Choroid plexus epithelial cell (primary cell): ENCODE data around the gene ANKK1.

ENCODE experiments used
- DNase-seq: peaks from one replicate; pipeline ENCODE4 v3.0.0-alpha.2; 2010; ENCODE audit warnings: low read depth
- H3K4me3 ChIP-seq: 2 replicates; pipeline ENCODE4 v1.5.1; 2011; ENCODE audit warnings: low read depth, mild to moderate bottlenecking, control low read depth, low read length, moderate library complexity
- TF ChIP-seq, protein P1 (sequence below): conservative IDR thresholded peaks from 2 replicates; pipeline ENCODE4 v1.5.1; 2011; ENCODE audit warnings: low read depth, mild to moderate bottlenecking, control low read depth, inconsistent platforms, low read length, moderate library complexity

Gene ANKK1, protein sequence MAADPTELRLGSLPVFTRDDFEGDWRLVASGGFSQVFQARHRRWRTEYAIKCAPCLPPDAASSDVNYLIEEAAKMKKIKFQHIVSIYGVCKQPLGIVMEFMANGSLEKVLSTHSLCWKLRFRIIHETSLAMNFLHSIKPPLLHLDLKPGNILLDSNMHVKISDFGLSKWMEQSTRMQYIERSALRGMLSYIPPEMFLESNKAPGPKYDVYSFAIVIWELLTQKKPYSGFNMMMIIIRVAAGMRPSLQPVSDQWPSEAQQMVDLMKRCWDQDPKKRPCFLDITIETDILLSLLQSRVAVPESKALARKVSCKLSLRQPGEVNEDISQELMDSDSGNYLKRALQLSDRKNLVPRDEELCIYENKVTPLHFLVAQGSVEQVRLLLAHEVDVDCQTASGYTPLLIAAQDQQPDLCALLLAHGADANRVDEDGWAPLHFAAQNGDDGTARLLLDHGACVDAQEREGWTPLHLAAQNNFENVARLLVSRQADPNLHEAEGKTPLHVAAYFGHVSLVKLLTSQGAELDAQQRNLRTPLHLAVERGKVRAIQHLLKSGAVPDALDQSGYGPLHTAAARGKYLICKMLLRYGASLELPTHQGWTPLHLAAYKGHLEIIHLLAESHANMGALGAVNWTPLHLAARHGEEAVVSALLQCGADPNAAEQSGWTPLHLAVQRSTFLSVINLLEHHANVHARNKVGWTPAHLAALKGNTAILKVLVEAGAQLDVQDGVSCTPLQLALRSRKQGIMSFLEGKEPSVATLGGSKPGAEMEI

DNA sequence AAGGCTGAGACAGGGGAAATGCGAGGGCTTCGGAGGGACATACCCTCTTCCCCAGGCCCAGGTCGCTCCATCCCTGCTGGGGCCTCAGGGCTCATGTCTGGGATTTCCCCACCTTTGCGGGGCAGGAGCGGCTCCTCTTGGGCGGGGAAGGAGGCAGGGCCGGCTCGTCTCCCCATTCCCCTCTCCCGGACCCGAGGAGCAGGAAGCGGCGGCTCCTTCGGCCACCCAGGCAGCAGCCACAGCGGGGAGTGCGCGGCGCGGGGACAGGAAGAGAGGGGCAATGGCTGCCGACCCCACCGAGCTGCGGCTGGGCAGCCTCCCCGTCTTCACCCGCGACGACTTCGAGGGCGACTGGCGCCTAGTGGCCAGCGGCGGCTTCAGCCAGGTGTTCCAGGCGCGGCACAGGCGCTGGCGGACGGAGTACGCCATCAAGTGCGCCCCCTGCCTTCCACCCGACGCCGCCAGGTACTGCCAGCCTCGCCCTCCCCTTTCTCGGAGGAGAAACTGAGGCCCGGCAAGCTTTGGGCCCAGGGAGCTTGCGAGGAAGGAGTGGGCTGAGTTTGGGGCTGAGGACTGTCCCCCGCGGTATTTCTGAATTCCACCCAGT, at the start of gene ANKK1:
Gene ANKK1 (plus strand): TSS at position 175 of the 607 bp plus-strand sequence. CDS start 106 bp downstream, at position 281.
- DNase-seq, result no peak
- TF ChIP-seq, protein P1, sequence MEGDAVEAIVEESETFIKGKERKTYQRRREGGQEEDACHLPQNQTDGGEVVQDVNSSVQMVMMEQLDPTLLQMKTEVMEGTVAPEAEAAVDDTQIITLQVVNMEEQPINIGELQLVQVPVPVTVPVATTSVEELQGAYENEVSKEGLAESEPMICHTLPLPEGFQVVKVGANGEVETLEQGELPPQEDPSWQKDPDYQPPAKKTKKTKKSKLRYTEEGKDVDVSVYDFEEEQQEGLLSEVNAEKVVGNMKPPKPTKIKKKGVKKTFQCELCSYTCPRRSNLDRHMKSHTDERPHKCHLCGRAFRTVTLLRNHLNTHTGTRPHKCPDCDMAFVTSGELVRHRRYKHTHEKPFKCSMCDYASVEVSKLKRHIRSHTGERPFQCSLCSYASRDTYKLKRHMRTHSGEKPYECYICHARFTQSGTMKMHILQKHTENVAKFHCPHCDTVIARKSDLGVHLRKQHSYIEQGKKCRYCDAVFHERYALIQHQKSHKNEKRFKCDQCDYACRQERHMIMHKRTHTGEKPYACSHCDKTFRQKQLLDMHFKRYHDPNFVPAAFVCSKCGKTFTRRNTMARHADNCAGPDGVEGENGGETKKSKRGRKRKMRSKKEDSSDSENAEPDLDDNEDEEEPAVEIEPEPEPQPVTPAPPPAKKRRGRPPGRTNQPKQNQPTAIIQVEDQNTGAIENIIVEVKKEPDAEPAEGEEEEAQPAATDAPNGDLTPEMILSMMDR, result peak; percentile 26
- peak within 1 kb of the TSS; percentile 28 for H3K4me3 ChIP-seq

DNA sequence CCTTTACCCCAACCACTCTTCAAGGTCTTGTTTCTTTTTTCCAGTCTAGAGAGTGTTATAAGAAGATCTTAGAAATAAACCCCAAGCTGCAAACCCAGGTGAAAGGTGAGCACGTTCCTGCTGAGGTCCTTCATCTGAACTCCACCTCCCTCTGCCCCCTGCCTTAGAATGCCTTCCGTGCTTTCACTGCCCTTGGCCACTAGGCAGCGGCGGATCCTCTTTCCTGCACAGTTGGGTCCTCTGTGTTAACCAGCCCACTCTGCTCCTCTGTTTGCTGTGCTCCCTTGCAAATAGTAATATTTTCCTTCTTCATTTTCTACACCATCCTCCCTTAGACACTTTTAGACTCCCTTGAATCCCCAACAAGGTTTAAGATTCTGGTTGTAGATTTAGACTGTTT, 48.8 kb upstream of the ANKK1 start:
- TF ChIP-seq, protein P1, result peak; percentile 21
- DNase-seq, result no peak

DNA sequence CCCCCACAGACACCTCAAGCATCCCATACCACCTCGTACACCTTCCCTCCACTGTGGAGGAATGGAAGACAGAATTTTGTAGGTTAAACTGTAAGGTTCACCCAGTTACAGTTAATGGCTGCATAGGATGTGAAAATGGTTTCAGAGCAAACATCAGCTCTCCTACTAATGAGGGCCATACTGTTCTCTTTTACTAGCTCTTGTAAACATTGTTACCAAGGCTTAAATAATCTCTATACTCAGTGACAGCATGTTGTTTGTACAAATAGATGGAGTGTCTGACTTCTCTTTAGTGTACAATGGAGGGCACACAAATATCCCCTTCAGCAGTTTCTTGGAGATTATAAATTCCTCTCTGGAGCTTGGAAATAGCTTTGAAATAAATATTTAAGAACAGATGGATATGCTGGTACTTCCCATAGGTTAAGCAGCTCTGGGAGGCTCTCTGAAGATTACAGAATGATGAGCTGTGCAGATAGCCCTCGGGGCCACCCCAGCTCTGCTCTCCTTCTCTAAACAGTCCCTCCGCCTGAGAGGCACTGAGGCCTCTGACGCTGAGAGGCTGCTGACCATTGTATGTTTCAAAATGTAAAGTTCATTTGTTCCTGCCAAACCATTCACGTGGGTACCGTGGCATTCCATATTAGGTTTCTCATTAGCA, 47.5 kb upstream of the ANKK1 start:
- DNase-seq, result no peak
- TF ChIP-seq, protein P1, result no peak

More for the DNA sequence above, 48.8 kb upstream of the ANKK1 start:
- H3K4me3 ChIP-seq, result no peak overlapping the region

DNA sequence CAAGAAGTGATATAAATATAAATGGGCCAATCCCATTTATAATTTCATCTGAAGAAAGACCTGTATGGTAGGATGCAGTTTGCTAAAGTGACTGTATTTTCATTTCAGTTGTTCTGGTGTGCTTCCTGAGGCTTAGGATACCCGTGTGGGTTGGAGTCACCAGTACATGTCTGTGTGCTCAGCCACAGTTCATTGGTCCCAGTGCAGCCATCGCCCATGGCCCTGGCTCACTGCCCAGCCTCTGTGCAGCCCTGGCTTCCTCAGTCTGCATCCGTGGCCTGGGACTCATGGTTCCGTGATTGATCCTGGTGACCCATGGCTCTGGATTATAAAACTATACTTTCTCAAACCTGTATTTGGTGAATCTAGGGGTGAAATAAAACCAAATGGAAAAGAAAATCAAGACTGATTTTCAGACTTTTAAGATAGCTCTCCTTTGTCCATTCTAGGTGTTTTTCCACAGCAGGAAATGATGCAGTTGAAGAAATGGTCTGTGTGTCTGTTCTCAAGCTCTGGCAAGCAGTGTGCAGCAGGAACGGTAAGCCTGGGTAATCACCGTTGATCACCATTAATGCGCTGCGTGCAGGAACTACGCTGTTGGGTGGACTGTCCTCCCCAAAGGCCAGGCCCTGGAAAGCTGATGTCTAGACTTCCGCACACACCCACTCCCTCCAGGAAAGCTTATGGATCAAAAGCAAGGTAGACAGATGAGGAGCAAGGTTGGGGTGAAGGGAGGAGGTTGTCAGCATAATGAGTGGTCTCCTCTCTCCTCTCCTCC, 46.0 kb upstream of the ANKK1 start:
- no peak for DNase-seq
- TF ChIP-seq, protein P1, result no peak
- H3K4me3 ChIP-seq, result no peak overlapping the region

More for the DNA sequence above, 47.5 kb upstream of the ANKK1 start:
- no peak overlapping the region for H3K4me3 ChIP-seq

DNA sequence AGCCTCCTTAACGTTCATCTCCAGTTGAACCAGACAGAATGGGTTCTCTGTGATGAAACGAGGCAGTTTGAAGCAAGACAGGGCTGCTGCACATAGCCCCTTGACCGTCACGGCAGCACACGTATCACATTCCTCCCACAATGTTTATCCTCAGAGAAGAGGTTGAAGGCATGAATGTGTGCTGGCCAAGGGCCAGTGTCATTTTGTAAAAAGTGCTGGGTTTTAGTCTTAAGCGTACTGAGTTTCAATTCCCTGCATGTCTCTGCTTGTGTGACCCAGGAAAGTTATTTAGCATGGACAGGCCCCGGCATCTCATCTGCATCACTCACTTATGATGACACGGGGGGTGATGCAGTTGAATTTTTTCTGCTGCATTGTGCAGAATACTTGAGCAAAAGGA, 41.6 kb upstream of the ANKK1 start:
- no peak overlapping the region for H3K4me3 ChIP-seq
- TF ChIP-seq, protein P1, result no peak
- peak; percentile 65 for DNase-seq

DNA sequence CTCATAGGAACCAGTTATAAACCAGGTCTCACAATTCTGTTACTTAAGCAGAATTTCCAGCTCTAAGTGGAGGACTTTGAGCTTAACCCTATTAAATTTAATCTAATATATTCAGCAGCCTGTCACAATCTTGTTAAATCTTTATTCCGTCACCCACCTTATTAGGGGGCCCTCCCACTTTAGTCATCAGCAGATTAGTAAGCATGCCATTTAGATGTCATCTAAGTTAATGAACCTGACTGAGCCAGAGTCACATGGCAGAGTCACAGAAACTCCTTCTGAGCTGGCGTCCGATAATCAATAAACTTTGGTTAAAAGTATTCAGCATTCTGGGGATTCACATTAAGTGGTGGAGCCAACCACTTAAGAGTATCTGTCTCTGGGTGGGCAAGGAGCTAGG, 38.1 kb upstream of the ANKK1 start:
- TF ChIP-seq, protein P1, result no peak
- DNase-seq, result no peak
- no peak overlapping the region for H3K4me3 ChIP-seq
